ENCODE measurements around the gene FOXD2.
A peak's percentile ranks its signal among the peaks of the same experiment; 100 is the strongest.

FOXD2 gene

DNA sequence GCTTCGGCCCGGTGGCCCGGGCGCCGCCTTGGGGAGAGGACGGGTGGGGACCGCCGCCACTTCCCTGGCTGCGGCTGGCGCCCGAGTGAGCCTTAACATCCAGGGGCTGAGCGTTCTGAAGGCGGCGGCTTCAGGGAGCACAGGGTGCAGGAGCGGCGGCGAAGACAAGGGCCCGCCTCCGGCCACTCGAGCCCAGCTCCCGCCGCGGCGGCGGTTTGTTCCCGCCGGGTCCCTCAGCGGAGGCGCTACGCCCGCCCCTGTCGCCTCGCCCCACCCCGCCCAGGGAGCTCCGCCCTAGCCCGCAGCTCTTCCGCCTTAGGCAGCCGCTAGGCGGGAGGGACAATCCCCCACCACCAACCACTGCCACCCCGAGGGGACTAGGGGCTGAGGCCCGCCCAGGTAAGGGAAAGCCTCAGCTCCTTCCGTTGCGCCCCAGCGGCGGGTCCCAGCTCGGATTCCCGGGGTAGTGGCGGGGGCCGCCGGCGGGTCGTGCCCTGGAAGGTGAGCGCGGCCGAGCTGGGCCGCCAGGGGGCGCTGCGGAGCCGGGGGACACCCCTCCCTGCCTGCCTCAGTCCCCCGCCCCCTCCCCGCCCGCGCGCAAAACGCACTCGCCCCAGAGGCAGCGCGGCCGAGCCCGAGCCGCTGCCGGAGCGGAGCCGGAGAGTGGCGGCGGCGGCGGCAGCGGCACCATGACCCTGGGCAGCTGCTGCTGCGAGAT lies at the start of gene FOXD2:
TSS of gene FOXD2 (plus strand) at position 598 of the 718 bp plus-strand sequence. CDS start at position 690, 92 bp downstream.
- DNase-seq (ENCODE audit: low read depth in 2 of 2), result peak; percentile 89 to 90

DNA sequence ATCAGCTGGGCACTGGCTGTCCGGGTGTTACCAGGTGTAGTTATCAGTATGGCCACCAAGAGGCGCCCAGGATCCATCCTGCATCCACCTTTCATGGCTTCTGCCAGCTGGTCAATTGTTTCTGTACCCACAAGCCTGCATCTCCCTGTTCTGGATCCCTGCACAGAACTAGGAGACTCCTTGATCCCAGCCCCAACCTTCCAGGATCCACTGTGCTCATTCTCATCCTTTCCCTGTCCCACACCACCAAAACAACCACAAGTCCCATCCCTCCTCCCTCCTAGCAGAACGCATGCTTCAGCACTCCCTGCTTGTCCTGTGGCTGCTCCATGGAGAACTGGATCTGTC lies 49.0 kb upstream of the FOXD2 start:
- peak; percentile 9 to 38 for DNase-seq (ENCODE audit: low read depth in 2 of 2)

DNA sequence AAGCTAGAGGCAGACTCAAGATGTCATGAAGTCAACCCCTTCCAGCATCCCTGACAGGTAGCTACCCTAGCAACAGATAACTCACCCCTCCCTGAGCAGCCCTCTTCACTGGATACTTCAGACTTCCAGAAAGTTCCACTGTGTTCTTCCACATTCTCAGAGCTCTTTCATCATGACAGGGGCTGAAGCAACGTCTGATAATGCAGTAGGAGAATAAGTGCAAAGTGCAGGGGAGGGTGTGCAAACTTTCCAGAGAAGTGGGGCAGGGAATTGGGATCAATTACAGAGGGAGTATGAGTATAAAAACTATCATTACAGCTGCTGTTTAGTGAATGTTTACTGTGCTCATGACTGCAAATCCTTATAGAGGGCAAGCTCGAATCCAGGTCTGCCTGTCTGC lies 48.1 kb upstream of the FOXD2 start:
- DNase-seq (ENCODE audit: low read depth in 2 of 2), result no peak

DNA sequence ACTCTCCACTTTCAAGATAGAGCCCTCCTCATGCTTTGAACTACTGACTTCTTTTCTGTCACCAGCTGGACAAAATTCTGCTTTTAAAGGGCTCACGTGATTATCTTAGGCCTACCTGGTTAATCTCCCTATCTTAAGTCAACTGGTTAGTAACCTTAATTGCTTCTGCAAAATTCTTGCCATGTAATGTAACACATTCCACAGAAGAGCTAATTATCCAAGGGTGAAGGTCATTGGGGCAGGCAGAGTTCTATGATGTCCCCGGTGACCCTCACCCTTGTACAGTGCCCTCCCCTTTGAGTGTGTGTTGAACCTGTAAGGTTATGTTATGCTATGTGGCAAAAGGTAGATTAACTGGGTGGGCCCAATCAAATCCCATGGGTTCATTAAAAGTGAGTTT lies 47.0 kb upstream of the FOXD2 start:
- DNase-seq (ENCODE audit: low read depth in 2 of 2), result no peak

DNA sequence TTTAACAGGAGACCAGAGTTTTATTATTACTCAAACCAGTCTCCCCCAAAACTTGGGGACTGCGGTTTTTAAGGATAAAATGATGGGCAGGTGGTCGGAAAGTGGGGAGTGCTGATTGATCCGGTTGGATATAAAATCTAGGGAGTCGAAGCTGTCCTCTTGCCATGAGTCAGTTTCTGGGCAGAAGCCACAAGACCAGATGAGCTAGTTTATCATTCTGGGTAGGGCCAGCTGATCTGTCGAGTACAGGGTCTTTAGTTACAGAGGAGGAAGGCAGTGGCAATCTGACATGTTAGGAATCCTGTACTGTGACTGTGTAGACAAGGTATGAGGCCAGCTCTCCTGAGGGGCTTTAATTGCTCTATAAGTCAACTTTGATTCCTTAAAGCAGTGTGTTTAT lies 44.7 kb upstream of the FOXD2 start:
- no peak for DNase-seq (ENCODE audit: low read depth in 2 of 2)

DNA sequence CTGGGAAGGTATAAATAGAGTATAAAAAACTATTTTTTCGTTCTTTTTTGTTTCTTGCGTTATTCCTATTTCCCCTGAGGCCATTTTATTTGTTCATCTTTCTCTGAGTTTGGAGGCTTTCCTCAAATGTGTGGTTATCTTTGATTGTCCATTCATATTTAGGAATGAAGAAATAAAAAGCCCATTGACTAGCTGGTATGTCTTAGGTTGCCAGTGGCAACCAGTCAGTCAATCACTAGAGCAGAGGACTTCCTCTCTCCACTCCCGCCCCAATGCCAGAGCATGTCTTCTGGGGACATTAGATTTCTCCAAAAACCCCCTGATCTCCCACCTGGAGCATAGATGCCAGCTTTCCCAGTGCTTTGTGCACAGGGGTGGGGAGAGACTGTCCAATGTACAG lies 42.4 kb upstream of the FOXD2 start:
- DNase-seq (ENCODE audit: low read depth in 2 of 2), result no peak

DNA sequence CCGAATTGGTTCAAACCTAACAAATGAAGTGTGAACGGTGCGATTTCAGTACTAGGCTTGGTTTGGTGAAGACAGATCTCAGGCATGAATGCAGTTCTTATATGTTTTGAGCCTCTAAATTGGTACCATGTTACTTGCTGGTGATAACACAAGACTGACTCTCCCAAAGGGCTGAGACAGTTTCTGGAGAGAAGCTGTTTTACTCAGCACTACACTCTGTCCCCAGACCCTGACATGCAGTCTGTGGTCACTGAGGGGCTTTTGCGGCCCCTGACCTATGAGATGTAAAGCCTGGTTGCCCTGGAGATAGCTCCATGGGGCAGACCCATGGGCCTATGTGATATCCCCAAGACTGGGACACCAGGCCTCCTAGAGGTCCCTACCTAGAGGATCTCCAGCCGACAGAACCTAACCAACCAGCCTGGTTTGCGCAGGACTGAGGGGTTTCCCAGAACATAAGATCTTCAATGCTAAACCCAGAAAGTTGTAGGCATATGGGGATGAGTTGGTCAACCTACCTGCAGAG lies 41.1 kb upstream of the FOXD2 start:
- no peak for DNase-seq (ENCODE audit: low read depth in 2 of 2)

DNA sequence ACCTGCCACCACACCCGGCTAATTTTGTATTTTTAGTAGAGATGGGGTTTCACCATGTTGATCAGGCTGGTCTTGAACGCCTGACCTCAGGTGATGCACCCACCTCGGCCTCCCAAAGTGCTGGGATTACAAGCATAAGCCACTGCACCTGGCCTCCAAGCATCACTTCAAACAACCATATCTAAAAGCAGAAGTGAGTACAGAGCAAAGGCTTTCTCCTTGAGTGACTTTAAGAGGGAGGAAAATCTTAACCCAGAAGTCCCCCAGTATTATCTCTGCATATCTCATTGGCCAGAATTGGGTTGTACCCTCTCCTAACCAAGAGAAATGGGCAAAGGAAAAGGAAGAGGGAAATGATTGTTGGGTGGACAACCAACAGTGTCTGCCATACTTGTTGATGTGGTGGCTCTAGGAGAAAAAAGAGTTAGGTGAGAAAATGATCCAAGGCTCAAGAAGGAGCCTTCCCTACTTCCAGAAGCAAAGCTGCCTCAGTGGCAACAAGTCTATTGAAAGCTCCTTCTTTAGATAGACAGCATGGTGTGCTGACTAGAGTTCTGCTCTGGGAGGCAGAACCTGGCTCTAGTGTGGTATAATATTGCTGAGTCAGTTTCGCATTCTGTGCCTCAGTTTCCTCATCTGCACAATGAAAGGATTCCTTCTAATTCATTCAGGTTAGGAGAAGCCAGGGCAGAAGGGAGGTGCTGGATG lies 38.6 kb upstream of the FOXD2 start:
- no peak for DNase-seq (ENCODE audit: low read depth in 2 of 2)

DNA sequence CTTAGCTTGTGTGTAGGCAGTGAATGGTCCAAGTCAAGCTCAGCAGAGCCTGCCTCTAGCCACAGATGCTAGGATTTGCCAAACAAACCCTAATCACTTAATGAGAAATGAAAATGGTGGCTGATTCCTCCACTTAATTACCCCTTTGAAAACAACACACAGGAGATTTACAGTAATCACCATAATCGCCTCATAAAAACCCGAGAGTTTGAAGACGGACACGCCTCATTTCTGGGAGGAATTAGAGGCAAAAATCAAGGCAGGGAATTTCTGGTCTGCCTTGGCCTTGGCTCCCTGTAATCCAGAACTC lies 38.0 kb upstream of the FOXD2 start:
- no peak for DNase-seq (ENCODE audit: low read depth in 2 of 2)

DNA sequence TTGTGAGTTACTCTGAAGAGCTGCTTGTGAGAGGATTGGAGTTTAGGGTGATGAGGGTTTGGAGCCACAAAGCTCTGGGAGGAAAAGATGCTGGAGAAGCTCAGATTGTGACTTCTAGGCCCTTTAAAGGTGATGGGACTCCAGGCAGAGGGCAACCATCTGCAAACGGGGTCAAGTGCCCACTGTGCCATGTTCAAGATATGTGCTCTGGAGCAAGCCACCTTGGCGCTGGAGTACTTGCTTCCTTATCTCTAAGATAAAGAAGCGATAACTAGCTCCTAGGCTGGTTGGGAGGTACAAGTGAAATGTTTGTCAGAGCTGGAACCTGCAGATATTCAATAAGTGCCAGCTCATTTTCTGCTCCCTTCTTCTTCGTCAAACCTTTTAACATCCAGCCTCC lies 36.1 kb upstream of the FOXD2 start:
- DNase-seq (ENCODE audit: low read depth in 2 of 2), result no peak

DNA sequence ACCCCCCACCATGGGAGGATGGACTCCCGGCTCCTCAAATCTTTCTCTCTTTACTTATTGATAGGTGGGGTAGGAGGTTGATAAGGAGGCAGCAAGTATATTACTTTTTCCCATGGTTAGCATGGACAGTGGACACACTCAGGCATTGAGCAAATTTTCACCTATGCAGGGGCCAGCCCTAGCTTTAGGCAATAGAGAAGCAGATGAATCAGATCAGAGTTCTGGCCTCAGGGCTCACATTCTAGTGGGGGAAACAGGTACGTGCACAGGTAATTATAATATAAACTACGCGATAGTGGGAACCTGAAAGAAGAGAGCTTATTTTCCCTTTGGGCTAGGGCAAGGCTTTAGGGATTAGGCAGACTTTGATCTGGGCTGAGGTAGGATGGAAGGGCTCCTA lies 35.3 kb upstream of the FOXD2 start:
- DNase-seq (ENCODE audit: low read depth in 2 of 2), result no peak

DNA sequence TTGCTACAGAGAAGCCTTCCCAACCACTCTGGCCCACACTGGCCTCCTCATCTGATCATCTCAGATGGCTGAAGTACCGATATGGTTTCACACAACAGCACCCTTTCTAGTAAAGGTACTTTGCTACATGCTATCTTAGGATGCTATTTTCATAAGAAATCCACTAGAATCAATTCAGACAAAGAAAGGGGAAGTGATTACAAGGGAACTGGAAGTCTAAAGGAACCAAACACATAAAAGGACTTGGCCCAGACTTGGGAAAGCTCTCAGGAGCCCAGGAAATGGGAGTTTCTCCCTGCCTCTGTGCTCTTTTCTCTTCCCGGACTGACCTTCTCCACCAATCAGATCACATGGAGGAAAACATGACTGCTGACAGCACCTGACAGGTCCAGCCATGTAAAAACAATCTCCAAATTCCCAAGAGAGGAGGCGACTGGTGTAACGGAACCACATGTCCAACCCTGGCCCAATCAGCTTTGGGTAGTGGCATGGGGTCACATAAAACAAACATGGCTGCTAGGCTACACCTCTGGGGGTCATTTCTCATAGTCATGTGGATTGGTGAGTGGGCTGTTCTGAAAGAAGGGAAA lies 34.4 kb upstream of the FOXD2 start:
- no peak for DNase-seq (ENCODE audit: low read depth in 2 of 2)

DNA sequence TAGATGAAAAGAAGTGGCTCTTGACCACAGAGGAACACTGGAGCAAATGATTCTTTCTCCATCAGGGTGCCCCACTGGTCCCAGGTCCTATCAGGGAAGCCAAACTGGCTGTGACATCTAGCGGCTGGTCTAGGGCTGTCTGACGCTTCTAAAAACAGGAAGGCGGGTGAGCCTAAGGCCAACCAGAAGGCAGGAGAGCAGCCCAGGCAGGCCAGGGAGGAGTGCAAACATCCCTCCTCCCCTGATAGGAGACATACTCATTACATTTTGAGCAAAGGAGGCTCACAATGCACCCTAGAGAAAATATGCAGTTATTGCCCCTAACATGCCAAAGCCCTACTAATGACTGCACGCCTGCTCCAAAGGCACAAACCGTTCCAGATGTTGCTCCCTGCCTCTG lies 32.1 kb upstream of the FOXD2 start:
- no peak for DNase-seq (ENCODE audit: low read depth in 2 of 2)

DNA sequence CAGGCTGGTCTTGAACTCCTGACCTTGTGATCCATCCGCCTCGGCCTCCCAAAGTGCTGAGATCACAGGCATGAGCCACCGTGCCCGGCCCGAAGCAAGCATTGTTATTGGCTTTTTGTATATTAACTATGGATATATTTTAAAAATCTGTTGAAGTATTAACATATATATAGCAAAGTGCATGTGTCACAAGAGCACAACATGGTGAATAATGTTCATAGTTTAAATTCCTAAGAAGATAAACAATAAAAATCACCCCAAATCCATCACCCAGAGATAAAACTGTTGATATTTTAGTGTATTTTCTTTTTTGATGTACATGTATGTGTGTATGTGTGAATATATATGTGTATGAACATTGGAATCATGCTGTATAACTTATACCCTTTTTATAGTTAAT lies 30.9 kb upstream of the FOXD2 start:
- no peak for DNase-seq (ENCODE audit: low read depth in 2 of 2)

DNA sequence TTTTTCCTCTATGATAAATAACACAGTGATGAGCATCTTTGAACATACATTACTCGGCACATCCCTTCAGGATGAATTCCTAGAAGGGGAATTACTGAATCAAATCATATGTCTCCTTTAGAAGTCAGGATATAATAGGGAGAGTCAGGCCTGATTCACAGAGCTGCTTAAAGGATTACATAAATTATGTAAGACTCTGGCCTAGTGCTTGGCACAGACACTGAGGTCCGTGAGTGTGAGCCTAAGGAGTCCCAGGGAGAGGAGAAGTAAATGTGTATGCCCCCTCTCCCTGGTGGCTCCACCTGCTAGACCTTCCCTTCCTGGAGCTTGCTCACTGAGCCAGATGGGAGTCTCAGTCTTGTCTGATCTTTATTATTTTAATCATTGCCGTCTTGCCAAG lies 30.4 kb upstream of the FOXD2 start:
- DNase-seq (ENCODE audit: low read depth in 2 of 2), result no peak

DNA sequence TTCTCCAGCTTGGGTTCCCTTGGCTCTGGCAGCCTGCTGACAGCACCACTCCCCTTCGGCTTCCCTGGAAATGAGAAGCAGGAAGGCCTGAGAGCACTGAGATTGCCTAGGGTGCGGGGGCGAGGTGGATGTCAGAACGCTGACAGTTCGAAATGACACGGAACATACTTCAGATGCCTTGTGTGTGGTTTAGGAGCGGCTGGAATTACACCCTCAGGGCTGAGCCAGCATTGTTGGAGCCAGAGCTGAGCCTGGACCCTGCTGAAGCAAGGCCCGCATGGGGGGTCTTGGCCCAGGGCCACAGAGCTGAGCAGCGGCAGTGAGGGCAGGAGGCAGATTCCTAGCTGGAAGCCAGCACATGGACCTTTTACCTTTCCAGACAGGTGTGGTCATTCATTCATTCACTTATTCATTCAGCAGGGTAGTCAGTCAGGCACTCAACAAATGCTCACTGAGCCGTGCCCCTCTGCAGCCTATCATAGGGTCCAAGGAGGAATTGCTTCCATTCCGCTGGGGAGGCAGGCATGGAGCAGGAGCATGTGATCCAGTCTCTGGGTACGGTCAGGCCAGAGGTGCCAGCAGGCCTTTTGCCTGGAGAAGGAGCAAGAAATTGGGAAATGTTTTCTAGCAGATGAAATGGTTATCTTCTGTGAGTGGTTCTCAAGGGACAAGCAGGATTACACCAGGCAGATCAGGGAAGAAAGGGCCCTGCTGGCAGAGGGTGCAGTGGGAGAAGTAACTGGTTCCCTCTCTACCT lies 28.4 kb upstream of the FOXD2 start:
- DNase-seq (ENCODE audit: low read depth in 2 of 2), result no peak

DNA sequence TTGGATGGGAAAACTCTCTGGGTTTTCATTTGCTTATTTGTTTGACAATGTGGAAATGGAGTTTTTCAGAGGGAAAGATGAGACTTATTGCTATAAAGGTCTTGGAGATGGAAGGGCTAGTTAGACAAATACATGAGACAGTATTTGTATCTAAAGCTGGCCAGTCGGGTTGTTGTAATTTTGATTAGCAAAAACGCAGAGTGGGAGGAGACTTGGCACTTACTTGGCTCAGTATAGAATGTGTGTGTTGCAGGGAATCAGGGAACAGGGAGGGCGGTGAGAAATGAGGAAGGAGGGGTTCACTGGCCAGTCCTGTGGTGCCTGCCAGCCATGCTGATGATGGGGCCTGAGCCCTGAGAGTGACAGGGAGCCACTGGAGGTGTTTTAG lies 27.8 kb upstream of the FOXD2 start:
- DNase-seq (ENCODE audit: low read depth in 2 of 2), result no peak

DNA sequence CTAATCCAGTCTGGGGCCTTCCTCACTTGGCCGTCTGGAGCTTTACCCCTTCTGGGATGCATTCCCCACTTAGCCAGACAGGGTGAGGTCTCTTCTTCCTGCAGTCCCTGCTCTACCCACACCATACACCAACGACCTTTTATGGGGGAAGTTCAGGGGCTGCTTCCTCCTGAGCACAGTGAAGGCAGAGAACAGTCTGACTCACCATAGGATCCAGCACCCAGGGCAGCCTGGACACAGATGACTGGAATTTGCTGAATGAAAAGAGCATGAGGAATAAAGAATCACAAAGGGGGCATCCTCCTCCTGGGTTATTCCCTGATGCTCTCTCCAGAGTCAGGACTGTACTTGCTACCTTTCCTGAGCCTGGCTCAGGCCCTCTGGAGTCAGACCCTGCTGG lies 26.4 kb upstream of the FOXD2 start:
- DNase-seq (ENCODE audit: low read depth in 2 of 2), result no peak

DNA sequence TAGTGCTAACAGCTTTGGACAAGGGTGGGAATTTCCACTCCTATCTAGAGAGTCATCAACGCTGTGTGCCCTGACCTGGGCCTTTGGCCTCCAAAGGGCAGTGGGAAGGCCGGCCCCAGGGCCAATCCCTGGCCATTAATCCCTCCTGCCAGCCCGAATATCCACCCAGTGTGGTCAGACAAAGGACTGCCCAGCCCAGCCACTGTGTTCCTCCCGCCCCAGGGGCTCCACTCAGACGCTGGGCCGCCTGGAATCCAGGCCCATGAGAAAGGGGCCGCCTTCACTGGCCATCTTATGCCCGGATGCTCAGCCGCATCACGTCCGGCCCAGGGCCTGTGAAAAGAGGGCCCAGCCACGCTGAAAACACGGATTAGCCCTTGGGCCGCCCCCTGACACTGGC lies 25.4 kb upstream of the FOXD2 start:
- no peak for DNase-seq (ENCODE audit: low read depth in 2 of 2)

DNA sequence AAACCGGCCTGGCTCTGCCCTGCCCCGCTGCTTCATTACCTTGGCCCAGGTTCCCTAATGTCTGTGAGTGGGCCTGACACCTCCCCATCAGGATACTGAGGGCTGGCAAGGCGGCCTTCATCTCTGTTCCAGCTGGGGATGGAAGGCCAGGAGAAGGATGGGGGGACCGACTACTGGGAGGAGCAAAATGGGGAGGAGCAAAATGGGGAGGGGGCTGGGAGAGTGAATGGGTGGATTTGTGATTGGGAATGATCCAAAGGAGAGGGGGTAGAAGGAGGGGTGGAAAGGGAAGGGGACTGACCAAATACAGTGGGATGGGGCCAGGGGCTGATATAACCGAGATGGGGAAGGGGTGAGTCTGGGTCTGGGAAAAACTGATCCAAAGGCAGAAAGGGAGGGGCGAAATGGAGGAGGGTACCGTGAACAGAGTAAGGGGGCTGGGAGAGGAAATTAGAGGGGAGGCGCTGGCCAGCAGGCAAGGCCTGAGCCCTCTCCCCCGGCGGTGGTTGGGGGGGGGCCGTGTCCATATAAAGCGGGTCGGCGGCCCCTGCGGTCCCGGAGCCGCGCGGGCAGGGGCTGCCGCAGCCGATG lies 22.0 kb upstream of the FOXD2 start, which contains the start of gene FOXE3:
TSS of gene FOXE3 (plus strand) at position 558 of the 591 bp plus-strand sequence. CDS start at position 589, 31 bp downstream.
- DNase-seq (ENCODE audit: low read depth in 2 of 2), result no peak

DNA sequence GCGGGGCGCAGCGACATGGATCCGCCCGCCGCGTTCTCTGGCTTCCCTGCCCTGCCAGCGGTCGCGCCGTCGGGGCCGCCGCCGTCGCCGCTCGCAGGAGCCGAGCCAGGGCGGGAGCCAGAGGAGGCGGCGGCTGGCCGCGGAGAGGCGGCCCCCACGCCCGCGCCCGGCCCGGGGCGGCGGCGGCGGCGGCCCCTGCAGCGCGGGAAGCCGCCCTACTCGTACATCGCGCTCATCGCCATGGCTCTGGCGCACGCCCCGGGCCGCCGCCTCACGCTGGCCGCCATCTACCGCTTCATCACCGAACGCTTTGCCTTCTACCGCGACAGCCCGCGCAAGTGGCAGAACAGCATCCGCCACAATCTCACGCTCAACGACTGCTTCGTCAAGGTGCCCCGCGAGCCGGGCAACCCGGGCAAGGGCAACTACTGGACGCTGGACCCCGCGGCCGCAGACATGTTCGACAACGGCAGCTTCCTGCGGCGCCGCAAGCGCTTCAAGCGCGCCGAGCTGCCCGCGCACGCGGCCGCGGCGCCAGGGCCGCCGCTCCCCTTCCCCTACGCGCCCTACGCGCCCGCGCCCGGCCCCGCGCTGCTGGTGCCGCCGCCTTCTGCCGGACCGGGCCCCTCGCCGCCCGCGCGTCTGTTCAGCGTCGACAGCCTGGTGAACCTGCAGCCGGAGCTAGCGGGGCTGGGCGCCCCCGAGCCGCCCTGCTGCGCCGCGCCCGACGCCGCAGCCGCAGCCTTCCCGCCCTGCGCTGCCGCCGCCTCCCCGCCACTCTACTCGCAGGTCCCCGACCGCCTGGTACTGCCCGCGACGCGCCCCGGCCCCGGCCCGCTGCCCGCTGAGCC lies 21.3 kb upstream of the FOXD2 start:
- no peak for DNase-seq (ENCODE audit: low read depth in 2 of 2)

Data from stimulated activated CD8-positive, alpha-beta memory T cell treated with anti-CD3 and anti-CD28 coated beads, Interleukin-2, amount 100 ng/mL, for 48 hours (primary cell).